ENCODE measurements around the gene ATAD5.

The ATAD5 gene

GRCh38 chr17:30886187-30886586 is 54.4 kb downstream of the ATAD5 start:
- TF ChIP-seq SIN3A (IDR thresholded peaks at IDR 0.05; ENCODE audit: borderline replicate concordance, insufficient read depth, low read length) = no peak

GRCh38 chr17:30894236-30894635 is 62.5 kb downstream of the ATAD5 start:
- no peak for TF ChIP-seq TAF1 (IDR thresholded peaks at IDR 0.05; ENCODE audit: borderline replicate concordance, insufficient read depth, low read length)
- 0 out of 2 replicates have a peak, but pooled peaks have one; percentile 13 for TF ChIP-seq POLR2AphosphoS5 (IDR thresholded peaks at IDR 0.05; ENCODE audit: low read depth, low read length)

- TF ChIP-seq REST (IDR thresholded peaks at IDR 0.05; ENCODE audit: insufficient read depth in 1 of 2, low read depth in 2 of 2, low read length in 2 of 2) = no peak
- no peak for TF ChIP-seq POLR2AphosphoS5 (IDR thresholded peaks at IDR 0.05; ENCODE audit: low read depth, low read length)
- TF ChIP-seq FOXP2 (optimal IDR thresholded peaks at IDR 0.05; ENCODE audit: borderline replicate concordance, extremely low read depth, extremely low read length, insufficient read depth) = no peak
- no peak for TF ChIP-seq SIN3A (IDR thresholded peaks at IDR 0.05; ENCODE audit: borderline replicate concordance, insufficient read depth, low read length)
- TF ChIP-seq TAF1 (IDR thresholded peaks at IDR 0.05; ENCODE audit: borderline replicate concordance, insufficient read depth, low read length) = no peak
These were observed 65.5 kb downstream of the ATAD5 start for GRCh38 chr17:30897311-30897710.

GRCh38 chr17:30905742-30906100 is 74.0 kb downstream of the ATAD5 start:
- TF ChIP-seq FOXP2 (optimal IDR thresholded peaks at IDR 0.05; ENCODE audit: borderline replicate concordance, extremely low read depth, extremely low read length, insufficient read depth) = no peak
- TF ChIP-seq TAF1 (IDR thresholded peaks at IDR 0.05; ENCODE audit: borderline replicate concordance, insufficient read depth, low read length) = no peak

- TF ChIP-seq TAF1 (IDR thresholded peaks at IDR 0.05; ENCODE audit: borderline replicate concordance, insufficient read depth, low read length) (peak; percentile 97), FOXP2 (optimal IDR thresholded peaks at IDR 0.05; ENCODE audit: borderline replicate concordance, extremely low read depth, extremely low read length, insufficient read depth) (peak; percentile 99), POLR2AphosphoS5 (IDR thresholded peaks at IDR 0.05; ENCODE audit: low read depth, low read length) (peak; percentile 86), SIN3A (IDR thresholded peaks at IDR 0.05; ENCODE audit: borderline replicate concordance, insufficient read depth, low read length) (peak; percentile 85), REST (IDR thresholded peaks at IDR 0.05; ENCODE audit: insufficient read depth in 1 of 2, low read depth in 2 of 2, low read length in 2 of 2) (peak; percentile 53 to 62; a peak in 3 of 4 replicates)
These were observed 74.5 kb downstream of the ATAD5 start, which contains the start of gene TEFM for GRCh38 chr17:30906101-30906911. Gene TEFM, minus strand, starts transcription at chr17:30906238. Its CDS starts 40 bp downstream, at chr17:30906198.

- TF ChIP-seq POLR2AphosphoS5 (IDR thresholded peaks at IDR 0.05; ENCODE audit: low read depth, low read length) = no peak
- no peak for TF ChIP-seq SIN3A (IDR thresholded peaks at IDR 0.05; ENCODE audit: borderline replicate concordance, insufficient read depth, low read length)
- TF ChIP-seq FOXP2 (optimal IDR thresholded peaks at IDR 0.05; ENCODE audit: borderline replicate concordance, extremely low read depth, extremely low read length, insufficient read depth) = no peak
- no peak for TF ChIP-seq TAF1 (IDR thresholded peaks at IDR 0.05; ENCODE audit: borderline replicate concordance, insufficient read depth, low read length)
- TF ChIP-seq REST (IDR thresholded peaks at IDR 0.05; ENCODE audit: insufficient read depth in 1 of 2, low read depth in 2 of 2, low read length in 2 of 2) = no peak
These were observed 77.1 kb downstream of the ATAD5 start for GRCh38 chr17:30908717-30909420.

Measured in PFSK-1 (cell line).